ENCODE measurements around the gene NEDD9. TPM values are rescaled to one million over a fixed set of nuclear protein-coding genes. Genes with fewer than 3 reads are reported as not detected.
A peak's percentile ranks its signal among the peaks of the same experiment; 100 is the strongest.

NEDD9 gene
- total and polyA plus RNA-seq, 2 experiments from 2014 or later: 4.4 to 13.0 TPM

DNA sequence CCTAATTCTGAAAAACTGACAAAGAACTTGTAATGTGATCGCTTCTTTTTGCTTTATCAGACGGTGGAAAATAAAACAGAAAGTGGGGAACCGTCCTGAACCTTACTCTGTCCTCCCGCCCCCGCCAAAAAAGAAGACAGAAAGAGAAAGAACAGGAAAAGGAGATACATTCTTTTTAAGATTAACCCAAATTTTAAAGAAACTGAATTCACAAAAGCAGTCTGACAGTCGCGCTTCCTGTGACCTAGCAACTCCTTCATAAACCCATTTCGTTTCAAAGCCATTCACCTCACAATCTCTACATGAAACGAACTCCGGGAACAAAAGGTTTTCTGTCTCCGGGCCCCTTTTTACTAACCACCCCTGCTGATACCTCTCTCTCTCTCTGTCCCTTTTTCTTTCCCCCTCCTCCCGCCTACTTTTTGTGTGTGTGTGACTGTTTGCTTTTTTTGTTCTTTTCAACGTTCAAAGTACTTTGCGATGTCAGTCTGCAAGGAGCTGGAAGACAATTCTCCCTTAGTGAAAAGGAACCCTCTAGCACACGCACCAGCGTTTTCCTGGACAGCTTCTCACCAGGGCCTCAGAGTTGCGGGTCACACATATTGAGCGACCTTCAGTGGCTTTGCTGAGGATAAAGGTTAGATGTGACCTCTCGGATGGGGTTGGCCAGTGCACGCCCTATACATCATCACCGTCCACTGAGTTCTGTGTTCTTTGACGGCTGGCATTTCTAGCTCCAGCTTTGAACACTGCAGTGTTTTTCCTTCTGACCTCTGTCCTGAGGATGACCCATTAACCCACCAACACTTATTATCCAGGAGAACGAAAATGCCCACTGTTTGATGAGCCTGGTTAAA lies 530 bp upstream of the NEDD9 start:
- Mint-ChIP-seq H3K27ac (peak overlapping the region; percentile 96), H3K4me3 (peak overlapping the region; percentile 88), H3K27me3 (ENCODE audit: insufficient read depth, low read depth, poor library complexity) (peaks cover 6% of the 10 kb centered on the region), H3K9me3 (no peaks in the 10 kb centered on the region), H3K36me3 (ENCODE audit: low read depth) (no peaks in the 10 kb centered on the region), H3K4me1 (peaks cover 50% of the 10 kb centered on the region)
- Histone ChIP-seq H3K79me2 (replicated peaks; ENCODE audit: insufficient read depth) (peaks cover 23% of the 10 kb centered on the region), H2AFZ (peak overlapping the region; percentile 1), H3K27ac (ENCODE audit: low read depth) (no peak overlapping the region), H3K4me2 (peak overlapping the region; percentile 74), H3K9me2 (ENCODE audit: insufficient read depth) (no peaks in the 10 kb centered on the region), H3K27me3 (ENCODE audit: insufficient read depth) (no peaks in the 10 kb centered on the region), H4K20me1 (replicated peaks; ENCODE audit: insufficient read depth) (no peaks in the 10 kb centered on the region), H3K4me1 (ENCODE audit: insufficient read depth) (peaks cover 49% of the 10 kb centered on the region), H3K36me3 (ENCODE audit: insufficient read depth) (no peaks in the 10 kb centered on the region), H3F3A (replicated peaks; ENCODE audit: low read depth) (no peaks in the 10 kb centered on the region), H3K4me3 (peak overlapping the region; percentile 57)
- no peak for TF ChIP-seq CREB1 (CRISPR knock-in tag; IDR thresholded peaks at IDR 0.05; ENCODE audit: low read depth)
- no peak for TF ChIP-seq STAT1 (IDR thresholded peaks at IDR 0.05; ENCODE audit: unreplicated experiment)
- no peak for TF ChIP-seq EZH2phosphoT487 (IDR thresholded peaks at IDR 0.05; ENCODE audit: unreplicated experiment)
- no peak for TF ChIP-seq EZH2 (IDR thresholded peaks at IDR 0.05; ENCODE audit: low read depth, unreplicated experiment)
- TF ChIP-seq ZNF331 (CRISPR knock-in tag; IDR thresholded peaks at IDR 0.05; ENCODE audit: low read depth): no peak
- TF ChIP-seq, protein P1, sequence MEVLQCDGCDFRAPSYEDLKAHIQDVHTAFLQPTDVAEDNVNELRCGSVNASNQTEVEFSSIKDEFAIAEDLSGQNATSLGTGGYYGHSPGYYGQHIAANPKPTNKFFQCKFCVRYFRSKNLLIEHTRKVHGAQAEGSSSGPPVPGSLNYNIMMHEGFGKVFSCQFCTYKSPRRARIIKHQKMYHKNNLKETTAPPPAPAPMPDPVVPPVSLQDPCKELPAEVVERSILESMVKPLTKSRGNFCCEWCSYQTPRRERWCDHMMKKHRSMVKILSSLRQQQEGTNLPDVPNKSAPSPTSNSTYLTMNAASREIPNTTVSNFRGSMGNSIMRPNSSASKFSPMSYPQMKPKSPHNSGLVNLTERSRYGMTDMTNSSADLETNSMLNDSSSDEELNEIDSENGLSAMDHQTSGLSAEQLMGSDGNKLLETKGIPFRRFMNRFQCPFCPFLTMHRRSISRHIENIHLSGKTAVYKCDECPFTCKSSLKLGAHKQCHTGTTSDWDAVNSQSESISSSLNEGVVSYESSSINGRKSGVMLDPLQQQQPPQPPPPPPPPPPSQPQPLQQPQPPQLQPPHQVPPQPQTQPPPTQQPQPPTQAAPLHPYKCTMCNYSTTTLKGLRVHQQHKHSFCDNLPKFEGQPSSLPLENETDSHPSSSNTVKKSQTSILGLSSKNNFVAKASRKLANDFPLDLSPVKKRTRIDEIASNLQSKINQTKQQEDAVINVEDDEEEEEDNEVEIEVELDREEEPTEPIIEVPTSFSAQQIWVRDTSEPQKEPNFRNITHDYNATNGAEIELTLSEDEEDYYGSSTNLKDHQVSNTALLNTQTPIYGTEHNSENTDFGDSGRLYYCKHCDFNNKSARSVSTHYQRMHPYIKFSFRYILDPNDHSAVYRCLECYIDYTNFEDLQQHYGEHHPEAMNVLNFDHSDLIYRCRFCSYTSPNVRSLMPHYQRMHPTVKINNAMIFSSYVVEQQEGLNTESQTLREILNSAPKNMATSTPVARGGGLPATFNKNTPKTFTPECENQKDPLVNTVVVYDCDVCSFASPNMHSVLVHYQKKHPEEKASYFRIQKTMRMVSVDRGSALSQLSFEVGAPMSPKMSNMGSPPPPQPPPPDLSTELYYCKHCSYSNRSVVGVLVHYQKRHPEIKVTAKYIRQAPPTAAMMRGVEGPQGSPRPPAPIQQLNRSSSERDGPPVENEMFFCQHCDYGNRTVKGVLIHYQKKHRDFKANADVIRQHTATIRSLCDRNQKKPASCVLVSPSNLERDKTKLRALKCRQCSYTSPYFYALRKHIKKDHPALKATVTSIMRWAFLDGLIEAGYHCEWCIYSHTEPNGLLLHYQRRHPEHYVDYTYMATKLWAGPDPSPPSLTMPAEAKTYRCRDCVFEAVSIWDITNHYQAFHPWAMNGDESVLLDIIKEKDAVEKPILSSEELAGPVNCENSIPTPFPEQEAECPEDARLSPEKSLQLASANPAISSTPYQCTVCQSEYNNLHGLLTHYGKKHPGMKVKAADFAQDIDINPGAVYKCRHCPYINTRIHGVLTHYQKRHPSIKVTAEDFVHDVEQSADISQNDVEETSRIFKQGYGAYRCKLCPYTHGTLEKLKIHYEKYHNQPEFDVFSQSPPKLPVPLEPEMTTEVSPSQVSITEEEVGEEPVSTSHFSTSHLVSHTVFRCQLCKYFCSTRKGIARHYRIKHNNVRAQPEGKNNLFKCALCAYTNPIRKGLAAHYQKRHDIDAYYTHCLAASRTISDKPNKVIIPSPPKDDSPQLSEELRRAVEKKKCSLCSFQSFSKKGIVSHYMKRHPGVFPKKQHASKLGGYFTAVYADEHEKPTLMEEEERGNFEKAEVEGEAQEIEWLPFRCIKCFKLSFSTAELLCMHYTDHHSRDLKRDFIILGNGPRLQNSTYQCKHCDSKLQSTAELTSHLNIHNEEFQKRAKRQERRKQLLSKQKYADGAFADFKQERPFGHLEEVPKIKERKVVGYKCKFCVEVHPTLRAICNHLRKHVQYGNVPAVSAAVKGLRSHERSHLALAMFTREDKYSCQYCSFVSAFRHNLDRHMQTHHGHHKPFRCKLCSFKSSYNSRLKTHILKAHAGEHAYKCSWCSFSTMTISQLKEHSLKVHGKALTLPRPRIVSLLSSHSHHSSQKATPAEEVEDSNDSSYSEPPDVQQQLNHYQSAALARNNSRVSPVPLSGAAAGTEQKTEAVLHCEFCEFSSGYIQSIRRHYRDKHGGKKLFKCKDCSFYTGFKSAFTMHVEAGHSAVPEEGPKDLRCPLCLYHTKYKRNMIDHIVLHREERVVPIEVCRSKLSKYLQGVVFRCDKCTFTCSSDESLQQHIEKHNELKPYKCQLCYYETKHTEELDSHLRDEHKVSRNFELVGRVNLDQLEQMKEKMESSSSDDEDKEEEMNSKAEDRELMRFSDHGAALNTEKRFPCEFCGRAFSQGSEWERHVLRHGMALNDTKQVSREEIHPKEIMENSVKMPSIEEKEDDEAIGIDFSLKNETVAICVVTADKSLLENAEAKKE (CRISPR knock-in tag; IDR thresholded peaks at IDR 0.05): no peak
- no peak for TF ChIP-seq NANOG (IDR thresholded peaks at IDR 0.05; ENCODE audit: borderline replicate concordance)
- TF ChIP-seq ZNF114 (CRISPR knock-in tag; IDR thresholded peaks at IDR 0.05): no peak
- TF ChIP-seq, protein P2, sequence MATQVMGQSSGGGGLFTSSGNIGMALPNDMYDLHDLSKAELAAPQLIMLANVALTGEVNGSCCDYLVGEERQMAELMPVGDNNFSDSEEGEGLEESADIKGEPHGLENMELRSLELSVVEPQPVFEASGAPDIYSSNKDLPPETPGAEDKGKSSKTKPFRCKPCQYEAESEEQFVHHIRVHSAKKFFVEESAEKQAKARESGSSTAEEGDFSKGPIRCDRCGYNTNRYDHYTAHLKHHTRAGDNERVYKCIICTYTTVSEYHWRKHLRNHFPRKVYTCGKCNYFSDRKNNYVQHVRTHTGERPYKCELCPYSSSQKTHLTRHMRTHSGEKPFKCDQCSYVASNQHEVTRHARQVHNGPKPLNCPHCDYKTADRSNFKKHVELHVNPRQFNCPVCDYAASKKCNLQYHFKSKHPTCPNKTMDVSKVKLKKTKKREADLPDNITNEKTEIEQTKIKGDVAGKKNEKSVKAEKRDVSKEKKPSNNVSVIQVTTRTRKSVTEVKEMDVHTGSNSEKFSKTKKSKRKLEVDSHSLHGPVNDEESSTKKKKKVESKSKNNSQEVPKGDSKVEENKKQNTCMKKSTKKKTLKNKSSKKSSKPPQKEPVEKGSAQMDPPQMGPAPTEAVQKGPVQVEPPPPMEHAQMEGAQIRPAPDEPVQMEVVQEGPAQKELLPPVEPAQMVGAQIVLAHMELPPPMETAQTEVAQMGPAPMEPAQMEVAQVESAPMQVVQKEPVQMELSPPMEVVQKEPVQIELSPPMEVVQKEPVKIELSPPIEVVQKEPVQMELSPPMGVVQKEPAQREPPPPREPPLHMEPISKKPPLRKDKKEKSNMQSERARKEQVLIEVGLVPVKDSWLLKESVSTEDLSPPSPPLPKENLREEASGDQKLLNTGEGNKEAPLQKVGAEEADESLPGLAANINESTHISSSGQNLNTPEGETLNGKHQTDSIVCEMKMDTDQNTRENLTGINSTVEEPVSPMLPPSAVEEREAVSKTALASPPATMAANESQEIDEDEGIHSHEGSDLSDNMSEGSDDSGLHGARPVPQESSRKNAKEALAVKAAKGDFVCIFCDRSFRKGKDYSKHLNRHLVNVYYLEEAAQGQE (IDR thresholded peaks at IDR 0.05; ENCODE audit: unreplicated experiment): no peak
- no peak for TF ChIP-seq POLR2AphosphoS5 (IDR thresholded peaks at IDR 0.05; ENCODE audit: low read depth)
- ATAC-seq (peak; percentile 15), DNase-seq (ENCODE audit: low spot score) (peak; percentile 70)

Measured in GM23338 (cell line).